KG1 (cell line): ENCODE data around the gene CENPL.

Experiments used
- DNase-seq: peaks from one replicate; lab custom pipeline; 2025; lab: John Stamatoyannopoulos, UW

The CENPL gene

GRCh38 chr1:173758110-173758509 lies 66.6 kb downstream of the CENPL start:
- DNase-seq, result no peak

DNA sequence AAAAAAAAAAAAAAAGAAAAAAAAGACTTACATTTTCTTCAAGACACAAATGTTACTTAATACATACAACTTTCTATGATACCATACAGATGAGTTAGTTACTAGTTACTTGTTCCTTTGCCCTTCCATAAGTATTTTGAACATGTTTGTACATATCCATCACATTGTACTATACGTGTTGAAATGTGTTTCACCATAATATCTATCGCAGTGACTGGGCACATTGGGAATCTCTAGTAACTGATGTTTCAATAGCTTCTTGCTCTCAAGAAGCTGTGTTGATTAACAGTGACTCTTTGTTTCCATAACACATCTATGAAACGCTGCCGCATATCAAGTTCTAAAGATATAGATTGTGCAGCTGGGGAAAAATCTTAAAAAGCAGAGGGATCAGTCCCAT lies 67.0 kb downstream of the CENPL start:
- no peak for DNase-seq

DNA sequence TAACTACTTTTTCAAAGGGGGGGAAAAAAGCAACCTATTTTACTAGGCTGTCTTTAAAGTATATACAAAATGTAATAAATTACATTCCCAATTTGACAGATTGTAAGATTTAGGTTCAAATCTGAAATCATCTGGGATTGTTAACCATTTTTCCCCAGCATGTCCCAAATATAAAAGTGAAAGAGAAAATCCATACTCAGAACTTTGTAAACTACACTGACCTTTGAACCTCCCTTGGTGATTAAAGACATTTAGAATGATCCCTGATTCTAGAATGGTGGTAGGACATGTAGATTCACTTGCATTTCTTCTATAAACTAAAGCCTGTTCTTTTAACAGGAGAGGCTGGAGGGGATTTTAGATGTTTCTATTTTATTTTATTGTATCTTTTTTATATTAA lies 70.9 kb downstream of the CENPL start:
- DNase-seq, result no peak
